MM.1S (cell line): ENCODE results near the gene GNG3.
"Not testable (repeated sequence)": the region's sequence is repeated elsewhere in the genome, so short reads cannot be mapped to it uniquely, and the experiment has no call there.

ENCODE experiments used
- EZH2 ChIP-seq: fragments of 300-600 bp; sonication (generic); optimal IDR thresholded peaks from 2 replicates; pipeline ENCODE3; 2017; ENCODE audit warnings: low read depth, mild to moderate bottlenecking, antibody characterized with exemption, low read length, mixed read lengths
- TF ChIP-seq, protein P1 (sequence below): fragments of 300-600 bp; sonication (generic); IDR thresholded peaks from 2 replicates; pipeline ENCODE4 v1.5.1; 2016; ENCODE audit warnings: antibody characterized with exemption, low read length, mixed read lengths

- TF ChIP-seq, protein P1, sequence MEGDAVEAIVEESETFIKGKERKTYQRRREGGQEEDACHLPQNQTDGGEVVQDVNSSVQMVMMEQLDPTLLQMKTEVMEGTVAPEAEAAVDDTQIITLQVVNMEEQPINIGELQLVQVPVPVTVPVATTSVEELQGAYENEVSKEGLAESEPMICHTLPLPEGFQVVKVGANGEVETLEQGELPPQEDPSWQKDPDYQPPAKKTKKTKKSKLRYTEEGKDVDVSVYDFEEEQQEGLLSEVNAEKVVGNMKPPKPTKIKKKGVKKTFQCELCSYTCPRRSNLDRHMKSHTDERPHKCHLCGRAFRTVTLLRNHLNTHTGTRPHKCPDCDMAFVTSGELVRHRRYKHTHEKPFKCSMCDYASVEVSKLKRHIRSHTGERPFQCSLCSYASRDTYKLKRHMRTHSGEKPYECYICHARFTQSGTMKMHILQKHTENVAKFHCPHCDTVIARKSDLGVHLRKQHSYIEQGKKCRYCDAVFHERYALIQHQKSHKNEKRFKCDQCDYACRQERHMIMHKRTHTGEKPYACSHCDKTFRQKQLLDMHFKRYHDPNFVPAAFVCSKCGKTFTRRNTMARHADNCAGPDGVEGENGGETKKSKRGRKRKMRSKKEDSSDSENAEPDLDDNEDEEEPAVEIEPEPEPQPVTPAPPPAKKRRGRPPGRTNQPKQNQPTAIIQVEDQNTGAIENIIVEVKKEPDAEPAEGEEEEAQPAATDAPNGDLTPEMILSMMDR, result not testable (repeated sequence)
- not testable (repeated sequence) for TF ChIP-seq EZH2
Measured at GRCh38 chr11:62730076-62730475, 22.6 kb downstream of the GNG3 start.
